ENCODE results near the gene C5.

DNA sequence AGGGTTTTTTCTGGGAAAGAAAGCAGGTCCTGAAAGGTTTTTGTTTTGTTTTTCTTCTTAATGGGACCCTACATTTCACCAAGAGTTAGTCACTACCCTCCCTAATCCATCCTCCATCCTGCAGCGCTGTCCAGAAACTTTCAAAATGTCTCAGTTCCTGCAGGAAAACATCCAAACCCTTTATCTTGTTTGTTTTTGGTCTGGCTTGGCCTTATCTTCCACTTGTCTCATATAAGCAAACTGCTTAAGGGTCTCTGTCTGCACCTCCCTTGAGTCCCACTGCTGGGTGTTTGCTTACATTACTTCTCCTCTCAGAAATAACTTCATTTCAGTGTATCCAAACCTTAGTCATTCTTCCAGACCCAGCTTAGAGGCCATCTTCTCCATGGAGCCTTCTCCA, 112.5 kb downstream of the C5 start:
- no peak for TF ChIP-seq EZH2 (IDR thresholded peaks at IDR 0.05; ENCODE audit: borderline replicate concordance, low read length)
- TF ChIP-seq, protein P1, sequence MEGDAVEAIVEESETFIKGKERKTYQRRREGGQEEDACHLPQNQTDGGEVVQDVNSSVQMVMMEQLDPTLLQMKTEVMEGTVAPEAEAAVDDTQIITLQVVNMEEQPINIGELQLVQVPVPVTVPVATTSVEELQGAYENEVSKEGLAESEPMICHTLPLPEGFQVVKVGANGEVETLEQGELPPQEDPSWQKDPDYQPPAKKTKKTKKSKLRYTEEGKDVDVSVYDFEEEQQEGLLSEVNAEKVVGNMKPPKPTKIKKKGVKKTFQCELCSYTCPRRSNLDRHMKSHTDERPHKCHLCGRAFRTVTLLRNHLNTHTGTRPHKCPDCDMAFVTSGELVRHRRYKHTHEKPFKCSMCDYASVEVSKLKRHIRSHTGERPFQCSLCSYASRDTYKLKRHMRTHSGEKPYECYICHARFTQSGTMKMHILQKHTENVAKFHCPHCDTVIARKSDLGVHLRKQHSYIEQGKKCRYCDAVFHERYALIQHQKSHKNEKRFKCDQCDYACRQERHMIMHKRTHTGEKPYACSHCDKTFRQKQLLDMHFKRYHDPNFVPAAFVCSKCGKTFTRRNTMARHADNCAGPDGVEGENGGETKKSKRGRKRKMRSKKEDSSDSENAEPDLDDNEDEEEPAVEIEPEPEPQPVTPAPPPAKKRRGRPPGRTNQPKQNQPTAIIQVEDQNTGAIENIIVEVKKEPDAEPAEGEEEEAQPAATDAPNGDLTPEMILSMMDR (conservative IDR thresholded peaks at IDR 0.05 in 1 of 2, IDR thresholded peaks at IDR 0.05 in 1 of 2; ENCODE audit: extremely low read depth in 1 of 2, insufficient read depth in 1 of 2, low read depth in 1 of 2, low read length in 2 of 2), result no peak
